Stimulated activated CD8-positive, alpha-beta memory T cell treated with anti-CD3 and anti-CD28 coated beads, Interleukin-7, amount 100 ng/mL, for 48 hours (primary cell): Measurements from ENCODE around the gene RIN3.

ENCODE experiments used
- DNase-seq, 2 donors: peaks; one replicate each; pipeline ENCODE4 v3.0.0-alpha.2; 2020; ENCODE audit warnings: low read depth in 1 of 2; ENCODE audit errors: extremely low read depth in 1 of 2

Gene RIN3, protein sequence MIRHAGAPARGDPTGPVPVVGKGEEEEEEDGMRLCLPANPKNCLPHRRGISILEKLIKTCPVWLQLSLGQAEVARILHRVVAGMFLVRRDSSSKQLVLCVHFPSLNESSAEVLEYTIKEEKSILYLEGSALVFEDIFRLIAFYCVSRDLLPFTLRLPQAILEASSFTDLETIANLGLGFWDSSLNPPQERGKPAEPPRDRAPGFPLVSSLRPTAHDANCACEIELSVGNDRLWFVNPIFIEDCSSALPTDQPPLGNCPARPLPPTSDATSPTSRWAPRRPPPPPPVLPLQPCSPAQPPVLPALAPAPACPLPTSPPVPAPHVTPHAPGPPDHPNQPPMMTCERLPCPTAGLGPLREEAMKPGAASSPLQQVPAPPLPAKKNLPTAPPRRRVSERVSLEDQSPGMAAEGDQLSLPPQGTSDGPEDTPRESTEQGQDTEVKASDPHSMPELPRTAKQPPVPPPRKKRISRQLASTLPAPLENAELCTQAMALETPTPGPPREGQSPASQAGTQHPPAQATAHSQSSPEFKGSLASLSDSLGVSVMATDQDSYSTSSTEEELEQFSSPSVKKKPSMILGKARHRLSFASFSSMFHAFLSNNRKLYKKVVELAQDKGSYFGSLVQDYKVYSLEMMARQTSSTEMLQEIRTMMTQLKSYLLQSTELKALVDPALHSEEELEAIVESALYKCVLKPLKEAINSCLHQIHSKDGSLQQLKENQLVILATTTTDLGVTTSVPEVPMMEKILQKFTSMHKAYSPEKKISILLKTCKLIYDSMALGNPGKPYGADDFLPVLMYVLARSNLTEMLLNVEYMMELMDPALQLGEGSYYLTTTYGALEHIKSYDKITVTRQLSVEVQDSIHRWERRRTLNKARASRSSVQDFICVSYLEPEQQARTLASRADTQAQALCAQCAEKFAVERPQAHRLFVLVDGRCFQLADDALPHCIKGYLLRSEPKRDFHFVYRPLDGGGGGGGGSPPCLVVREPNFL

GRCh38 chr14:92513204-92513965 lies at the start of gene RIN3:
Gene RIN3 (plus strand): TSS chr14:92513781. CDS start chr14:92513933, 152 bp downstream.
- DNase-seq, result no peak

DNA sequence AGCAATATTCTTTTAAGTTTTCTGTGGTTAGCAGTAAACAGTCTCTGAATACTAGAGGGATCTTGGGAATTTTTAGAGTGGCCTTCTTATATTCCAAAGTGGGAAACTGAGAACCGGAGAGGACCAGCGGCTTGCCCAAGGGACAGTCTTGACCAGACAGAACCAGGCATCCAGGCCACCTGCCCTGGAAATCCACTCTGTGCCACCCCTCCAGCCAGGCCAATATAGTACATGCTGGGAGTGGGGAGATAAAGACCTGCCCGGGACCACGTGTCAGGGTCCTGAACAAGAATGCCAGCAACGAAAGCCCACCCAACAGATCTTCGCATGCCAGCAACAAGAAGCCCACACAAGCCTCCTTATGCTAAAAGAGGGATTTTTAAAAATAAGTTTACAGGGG lies 49.4 kb upstream of the RIN3 start:
- DNase-seq, result no peak

DNA sequence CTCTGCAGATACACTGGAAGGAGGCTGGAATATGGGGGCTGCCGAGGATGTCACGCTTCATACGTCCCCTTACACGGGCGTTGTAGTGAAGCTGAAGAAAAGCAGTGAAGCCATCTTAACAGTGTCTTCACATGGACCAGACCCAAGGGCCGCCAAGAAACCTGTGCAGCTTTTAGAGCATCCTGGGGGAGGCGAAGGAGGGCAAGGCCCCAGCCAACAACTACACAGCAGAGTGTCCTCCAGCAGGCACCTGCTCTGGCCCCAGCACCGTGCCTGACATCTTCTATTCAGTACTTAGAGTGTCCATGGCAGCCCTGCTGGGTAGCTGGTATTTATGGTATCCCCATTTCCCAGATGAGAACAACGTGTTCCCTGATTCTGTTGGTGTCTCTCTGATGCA lies 48.9 kb upstream of the RIN3 start:
- DNase-seq, result no peak

DNA sequence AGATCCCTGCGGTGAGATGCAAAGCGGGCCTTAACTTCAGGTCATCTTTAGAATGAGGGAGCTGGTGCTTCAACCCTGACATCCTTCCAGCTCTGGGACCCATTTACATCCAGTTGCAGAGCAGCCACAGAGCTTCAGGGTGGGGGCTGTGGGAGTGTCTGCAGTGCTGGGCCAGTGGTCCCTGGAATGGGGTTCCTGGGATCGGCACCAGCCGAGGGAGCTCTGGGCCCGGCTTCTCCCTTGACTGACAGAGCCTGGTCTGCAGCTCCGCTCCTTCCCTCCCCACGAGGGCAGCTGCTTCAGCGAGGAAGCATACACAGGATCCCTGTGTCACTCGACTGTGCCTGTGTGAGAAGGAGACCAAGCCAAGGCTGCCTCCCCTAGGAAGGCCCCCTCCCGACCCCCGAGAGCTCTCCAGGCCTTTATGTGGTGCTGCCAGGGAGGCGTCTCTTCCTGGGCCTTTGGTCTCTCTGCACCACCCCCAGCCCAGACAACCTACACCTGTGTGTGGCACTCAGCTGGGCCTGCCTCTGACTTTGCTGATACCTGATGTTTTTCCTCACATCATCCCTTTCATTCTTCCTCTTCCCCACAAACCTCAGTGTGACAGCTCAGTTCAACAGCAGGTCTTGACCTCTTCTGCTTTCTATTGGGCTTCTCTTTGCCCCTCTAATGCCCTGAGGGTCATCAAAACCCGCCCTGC lies 48.1 kb upstream of the RIN3 start:
- DNase-seq, result no peak

DNA sequence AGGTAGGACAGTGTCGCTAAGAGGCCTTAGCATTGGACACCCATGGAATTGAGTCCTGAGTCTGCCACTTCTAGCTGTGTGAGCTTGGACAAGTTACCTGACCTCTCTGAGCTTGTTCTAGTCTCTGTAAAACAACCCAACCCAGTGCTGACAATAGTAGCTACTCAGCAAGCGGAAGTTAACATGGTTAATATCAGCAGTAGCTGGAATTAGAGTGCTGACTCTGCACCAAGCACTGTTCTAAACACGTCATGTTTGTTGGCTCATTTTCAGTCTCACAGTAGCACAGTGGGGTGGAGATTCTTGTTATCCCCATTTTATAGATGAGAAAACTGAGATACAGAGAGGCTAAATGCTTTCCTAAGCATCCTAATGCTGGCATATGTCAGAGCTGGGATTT lies 47.5 kb upstream of the RIN3 start:
- no peak for DNase-seq

- DNase-seq, result no peak
These were observed 44.1 kb upstream of the RIN3 start for GRCh38 chr14:92469515-92469914.

DNA sequence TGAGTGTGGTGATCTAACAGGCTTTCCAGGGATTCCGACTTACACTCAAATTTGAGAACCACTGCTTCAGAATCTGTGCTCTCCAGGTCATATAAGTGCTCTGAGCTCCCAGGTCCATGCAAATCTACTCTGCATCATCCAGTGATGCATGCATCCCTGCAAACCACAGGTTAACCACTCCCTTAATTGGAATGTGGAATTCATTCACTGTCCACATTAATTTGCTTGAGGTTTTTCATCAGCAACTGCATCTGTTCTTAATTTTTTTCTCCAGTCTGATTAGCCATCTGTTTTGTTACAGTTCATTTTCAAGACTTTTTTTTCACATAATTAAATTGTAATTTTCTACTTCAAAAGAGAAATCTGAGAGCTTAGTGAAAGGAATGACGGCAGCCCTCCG lies 43.4 kb upstream of the RIN3 start:
- no peak for DNase-seq

DNA sequence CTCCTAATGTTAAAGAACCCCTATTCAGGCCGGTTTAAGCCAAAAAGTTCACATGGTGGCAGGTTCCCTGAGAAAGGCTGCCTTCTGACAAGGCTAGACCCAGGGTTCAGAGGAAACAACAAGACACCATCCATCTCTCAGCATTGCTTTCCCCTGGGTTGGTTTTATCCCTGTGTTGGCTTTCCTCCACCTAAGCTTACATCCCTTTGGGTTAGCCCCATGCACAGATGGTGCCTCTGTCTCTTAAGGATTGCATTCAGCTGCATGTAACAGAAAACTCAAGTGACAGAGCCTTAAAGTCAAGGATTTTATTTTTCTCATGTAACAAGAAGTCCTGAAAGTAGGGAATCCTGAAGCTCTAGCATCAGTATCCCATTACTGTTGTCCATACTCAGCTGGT lies 42.8 kb upstream of the RIN3 start:
- DNase-seq, result no peak

DNA sequence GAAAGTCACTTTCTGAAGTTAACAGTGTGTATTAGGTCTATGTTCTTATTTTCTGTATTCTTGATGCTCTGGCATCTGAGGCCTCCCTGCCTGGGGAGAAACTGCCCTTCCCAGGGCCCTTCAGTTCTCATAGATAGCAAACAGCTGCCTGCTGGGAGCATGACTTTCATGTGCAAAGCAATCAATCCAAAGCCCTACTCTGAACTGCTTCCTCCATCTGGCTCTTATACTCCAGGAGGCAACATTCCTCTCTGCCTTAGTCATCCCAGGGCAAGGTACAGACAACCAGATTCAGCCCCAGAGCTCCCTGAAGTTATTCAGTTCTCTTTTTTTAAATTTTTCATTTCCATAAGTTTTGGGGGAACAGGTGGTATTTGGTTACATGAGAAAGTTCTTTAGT lies 41.7 kb upstream of the RIN3 start:
- no peak for DNase-seq

DNA sequence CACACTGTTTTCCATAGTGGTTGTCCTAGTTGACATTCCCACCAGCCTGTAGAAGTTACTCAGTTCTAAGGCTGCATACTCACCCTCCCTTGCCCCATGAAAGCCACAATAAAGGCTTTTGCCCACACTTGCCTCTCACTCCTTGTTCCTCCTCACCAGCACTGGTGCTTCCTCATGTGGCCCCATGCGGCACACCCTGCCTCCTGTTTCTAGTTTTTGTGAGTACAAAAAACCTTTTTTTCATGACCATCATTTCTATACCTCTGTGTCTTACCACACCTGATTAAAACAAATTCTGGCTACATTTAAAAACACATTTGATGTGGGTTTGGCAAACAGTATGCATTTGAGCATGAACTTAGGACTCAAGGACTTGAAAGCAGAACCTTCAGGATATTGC lies 40.7 kb upstream of the RIN3 start:
- no peak for DNase-seq

DNA sequence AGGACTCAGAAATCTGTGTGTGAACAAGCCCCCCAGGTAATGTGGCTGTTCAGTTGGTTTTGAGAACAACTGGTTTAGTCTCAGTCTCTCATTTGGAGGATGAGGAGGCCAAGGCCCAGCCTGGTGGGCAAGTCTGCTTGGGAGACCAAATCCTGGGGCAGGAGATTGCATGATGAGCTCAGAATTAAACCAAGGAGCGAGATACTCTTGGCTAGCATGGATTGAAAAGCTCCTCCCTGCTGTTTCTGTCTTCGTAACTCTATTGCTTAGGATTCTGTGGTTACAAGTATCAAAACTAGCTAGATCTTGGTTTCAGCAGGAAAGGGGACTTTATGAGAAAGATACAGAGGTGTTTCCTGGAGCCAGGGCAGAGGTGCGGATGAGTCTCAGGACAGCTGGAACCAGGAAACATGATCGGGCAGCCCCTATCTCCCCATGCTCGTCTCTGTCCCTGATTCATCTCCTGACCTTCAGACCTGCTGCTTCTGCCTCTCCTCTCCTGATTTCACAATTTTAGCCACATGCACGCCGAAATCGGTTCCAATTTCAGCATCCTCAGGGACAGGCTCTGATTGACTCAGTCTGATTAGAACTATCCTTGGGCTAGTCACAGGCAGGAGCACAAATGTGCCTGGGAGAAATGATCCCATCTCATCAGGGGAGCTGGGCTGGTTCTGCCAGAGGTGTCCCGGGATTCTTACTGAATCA lies 40.2 kb upstream of the RIN3 start:
- no peak for DNase-seq

GRCh38 chr14:92473969-92474535 lies 39.5 kb upstream of the RIN3 start:
- DNase-seq, result no peak

GRCh38 chr14:92475037-92475436 lies 38.5 kb upstream of the RIN3 start:
- no peak for DNase-seq

- DNase-seq, result no peak
These were observed 38.0 kb upstream of the RIN3 start for GRCh38 chr14:92475451-92476187.

- no peak for DNase-seq
These were observed 32.7 kb upstream of the RIN3 start for GRCh38 chr14:92480856-92481255.

DNA sequence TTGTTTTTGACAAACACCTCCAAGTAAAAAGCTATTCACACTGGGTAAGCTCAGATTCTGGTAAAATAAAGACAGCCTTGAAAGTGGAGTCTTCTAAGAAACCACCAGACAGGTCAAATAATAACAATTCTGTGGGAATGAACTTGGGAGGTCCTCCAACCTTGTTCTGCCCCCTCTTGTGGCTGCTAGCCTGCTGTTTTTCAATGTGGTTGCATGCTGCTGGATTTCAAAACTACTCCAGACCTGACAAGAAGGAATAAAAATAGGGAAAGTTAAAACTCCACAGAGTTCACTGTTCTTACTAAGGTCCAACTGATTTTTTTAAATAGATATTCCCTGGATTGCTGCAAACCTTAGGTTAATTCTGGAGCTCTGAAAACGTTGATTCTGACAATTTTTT lies 32.2 kb upstream of the RIN3 start:
- DNase-seq, result no peak

DNA sequence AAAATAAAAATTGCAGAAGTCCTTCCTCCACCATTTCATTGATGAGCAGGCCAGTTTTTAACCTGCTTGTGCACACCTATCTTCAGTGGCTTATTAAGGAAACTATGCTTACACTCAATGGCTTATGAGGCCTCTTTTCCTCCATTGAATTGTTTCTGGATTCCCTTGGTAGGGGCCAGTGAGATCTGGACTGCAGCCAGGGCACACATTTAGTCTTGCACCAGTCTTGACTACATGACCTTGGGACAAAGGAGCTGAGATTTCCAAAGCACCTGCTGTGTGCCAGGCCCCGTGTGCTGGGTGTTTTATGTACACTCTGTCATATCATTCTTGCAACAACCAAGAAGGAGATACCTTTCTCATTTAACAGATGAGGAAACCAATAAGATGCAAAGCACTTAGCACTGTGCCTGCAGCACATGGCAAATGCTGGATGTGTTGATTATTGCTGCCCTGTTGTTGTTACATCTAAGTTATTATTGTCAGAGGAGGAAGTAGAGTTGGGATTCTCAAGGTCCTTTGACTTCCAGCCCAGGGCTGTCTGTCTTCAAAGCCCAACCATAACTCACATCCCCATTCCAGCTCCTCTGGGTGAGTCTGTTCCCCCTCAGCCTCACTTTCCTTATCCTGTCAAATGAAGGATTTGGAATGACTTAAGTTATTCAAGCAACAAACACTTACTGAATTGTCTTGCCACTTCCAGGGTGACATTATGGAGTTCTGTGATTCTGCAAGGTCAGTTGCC lies 31.6 kb upstream of the RIN3 start:
- DNase-seq, result no peak

DNA sequence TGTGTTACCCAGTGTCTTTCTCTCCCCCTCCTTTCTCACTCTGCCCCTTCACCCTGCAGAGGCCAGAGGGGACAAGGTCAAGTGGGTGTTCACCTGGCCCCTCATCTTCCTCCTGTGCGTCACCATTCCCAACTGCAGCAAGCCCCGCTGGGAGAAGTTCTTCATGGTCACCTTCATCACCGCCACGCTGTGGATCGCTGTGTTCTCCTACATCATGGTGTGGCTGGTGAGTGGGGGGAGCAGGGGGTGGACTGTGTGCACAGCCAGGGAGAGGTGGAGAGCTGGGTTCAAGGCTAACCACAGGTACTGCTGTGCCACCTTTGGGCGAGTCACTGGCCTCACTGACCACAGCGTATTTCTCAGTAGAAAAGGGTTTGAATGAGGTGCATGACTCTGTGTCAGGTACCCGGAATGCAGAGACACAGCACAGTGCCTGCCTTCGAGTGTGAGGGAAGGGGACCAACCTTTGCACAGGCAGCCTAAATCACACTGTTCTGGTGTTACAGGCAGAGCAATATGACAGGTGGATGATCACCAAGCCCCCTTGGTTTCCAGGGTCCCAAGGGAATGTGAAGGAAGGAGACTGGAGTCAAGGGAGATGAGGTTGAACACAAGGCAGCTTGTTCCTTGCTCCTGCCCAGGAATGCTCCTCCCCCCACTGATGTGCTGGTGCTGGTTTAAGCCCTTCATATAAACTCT lies 30.8 kb upstream of the RIN3 start:
- no peak for DNase-seq
